NCI-H128 (cell line): ENCODE measurements around the gene PDGFA.

Experiments used
- DNase-seq: peaks from one replicate; lab custom pipeline; 2025; ENCODE audit not compliant: unreplicated experiment; lab: John Stamatoyannopoulos, UW

PDGFA gene

DNA sequence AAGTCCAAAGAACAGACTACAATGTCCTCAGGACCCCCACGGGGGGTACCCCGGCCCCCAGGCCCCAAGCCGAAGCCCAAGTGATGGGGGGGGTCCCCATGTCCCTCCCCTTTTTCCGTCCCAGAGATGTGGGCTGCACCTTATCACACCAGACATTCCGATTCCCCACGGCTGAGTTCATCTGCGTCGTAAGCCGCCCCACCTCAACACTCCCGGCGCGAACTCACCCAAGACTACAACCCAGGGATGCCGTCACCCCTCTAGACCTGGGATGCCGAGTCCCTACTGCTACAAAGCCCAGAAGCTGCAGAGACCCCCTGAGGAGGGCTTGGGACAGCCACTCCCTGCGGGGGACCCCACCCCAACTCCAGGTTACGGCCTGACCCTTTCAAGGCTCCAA lies 14.5 kb downstream of the PDGFA start:
- no peak for DNase-seq

GRCh38 chr7:504221-505111 lies 15.2 kb downstream of the PDGFA start:
- no peak for DNase-seq

DNA sequence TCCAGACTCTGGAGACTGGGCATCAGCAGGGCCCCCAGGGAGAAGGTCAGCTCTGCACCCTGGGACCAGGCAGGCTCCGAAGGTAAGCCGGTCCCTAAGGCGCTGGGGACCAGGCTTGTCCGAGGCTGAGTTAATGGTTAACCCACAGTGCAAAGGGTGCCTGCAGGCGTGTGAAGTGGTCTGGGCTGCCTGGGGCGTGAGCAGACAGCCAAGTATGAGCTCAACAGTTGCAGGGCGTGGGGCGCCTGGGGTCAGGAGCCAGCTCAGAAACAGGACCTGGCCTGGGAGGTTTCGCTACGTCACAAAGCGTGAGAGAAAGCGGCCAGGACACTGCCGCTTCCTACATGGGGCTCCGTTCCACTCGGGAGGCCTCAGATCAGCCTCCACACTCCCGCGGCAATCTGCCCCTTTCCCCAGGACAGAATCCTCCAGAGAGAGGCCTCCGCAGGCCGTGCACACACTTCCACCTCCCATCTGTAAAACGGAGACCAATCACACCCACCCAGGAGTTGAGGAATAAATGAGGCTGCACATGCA lies 16.0 kb downstream of the PDGFA start:
- no peak for DNase-seq

DNA sequence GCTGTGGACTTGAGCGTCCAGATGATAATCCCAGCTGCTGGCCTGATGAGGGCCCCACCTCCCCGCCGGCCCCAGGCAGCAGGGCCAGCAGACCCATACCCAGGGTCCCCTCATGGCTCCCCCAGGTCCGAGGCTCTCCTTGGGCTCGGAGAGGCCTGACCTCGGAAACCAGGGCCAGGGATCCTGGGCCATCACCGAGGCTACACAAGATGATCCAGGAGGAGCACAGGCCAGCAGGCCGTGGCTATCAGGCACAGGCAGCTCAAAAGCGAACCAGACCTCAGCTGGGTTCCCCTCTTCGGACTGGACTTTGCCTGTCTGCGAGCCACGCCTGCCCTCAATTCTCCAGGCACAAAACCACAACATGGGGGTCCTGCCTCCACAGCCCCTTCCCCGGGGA lies 17.4 kb downstream of the PDGFA start:
- DNase-seq, result no peak

- DNase-seq, result no peak
These were observed 18.1 kb downstream of the PDGFA start for GRCh38 chr7:501526-501925.

DNA sequence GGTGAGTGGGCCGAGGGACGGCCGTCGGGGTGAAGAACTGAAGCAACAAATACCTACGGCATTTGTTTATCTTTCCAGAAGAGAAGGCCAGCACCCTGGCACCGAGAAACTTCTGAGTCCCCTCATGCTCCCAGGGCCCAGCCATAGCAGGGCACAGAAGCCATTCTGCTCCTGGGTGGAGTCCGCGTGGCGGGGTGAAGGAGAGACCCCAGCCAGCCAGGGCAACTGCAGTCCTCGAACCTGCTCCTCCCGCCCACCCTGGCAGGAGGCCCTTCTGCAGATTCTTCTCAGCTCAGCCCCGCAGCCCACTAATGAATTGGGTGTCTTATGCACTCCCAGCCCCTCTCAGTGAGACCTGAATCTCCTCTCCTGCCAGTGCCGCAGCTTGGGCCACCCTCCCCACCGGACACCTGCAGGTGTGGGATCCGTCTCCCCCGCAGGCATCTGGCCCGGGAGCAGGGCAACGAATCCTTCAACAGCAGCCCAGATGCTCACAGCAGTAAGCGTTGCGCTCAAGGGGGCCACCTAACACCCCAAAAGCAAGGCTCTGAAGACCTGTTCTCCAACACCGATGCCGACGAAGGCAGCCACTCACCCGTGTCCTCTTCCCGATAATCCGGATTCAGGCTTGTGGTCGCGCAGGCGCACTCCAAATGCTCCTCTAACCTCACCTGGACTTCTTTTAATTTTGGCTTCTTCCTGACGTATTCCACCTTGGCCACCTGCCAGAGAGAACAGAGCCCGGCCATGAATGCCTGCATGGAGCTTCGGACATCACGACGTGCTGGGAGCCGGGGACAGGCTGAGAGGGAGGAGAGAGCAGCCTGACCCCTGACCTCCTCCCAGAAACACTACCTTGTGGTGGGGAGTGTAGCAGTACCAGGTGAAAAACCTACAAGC lies 18.9 kb downstream of the PDGFA start:
- no peak for DNase-seq

GRCh38 chr7:499853-500485 lies 19.7 kb downstream of the PDGFA start:
- DNase-seq, result no peak

DNA sequence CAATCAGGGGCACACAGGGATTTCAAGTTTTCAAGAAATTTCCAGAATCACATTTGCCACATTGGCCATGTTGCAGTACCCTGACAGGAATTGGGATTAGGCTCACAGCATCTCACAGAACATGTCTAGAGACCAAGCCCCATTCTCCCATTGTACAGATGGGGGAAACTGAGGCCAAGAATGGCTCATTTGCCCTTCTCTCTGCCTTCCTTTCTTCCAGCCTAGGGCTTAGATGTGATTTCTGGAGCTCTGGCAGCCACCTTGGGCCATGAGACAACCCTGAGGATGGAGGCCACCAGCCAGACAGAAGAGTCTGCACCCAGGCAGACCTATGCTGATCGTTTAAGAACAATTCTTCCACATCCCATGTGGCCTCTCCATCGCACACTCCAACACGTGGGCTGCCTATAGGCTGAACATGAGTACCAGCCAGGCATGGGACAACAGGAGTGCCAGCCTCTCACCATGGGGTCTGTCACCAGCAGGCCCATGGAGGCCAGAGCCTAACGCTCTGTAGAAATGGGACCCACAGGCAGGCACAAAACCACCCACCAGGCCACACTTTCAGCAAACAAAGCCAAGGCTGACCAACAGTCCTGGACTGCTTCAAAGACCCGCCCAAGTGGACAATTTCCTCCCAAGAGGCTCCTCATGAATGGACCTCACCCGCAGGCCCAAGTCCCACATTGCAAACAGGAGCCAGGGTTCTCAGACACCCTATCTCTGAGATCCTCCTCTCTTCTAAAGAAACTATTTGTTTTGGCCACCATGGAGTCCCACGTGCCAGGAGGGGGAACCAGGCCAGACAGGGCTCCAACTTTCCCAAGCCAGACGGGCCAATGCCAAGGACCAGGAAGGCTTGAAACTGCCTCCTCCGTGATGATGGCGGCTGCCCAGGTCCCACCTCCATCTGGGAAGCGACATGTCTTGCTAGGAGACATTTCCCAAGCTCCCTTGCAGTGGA lies 20.7 kb downstream of the PDGFA start:
- DNase-seq, result no peak

GRCh38 chr7:497946-498655 lies 21.5 kb downstream of the PDGFA start:
- DNase-seq, result no peak

- DNase-seq, result no peak
These were observed 22.3 kb downstream of the PDGFA start for GRCh38 chr7:497346-497745.

- no peak for DNase-seq
These were observed 22.9 kb downstream of the PDGFA start for GRCh38 chr7:496528-497295.

GRCh38 chr7:495761-496321 lies 23.8 kb downstream of the PDGFA start:
- DNase-seq, result no peak

GRCh38 chr7:495326-495725 lies 24.3 kb downstream of the PDGFA start:
- DNase-seq, result no peak

GRCh38 chr7:494906-495305 lies 24.7 kb downstream of the PDGFA start:
- no peak for DNase-seq

DNA sequence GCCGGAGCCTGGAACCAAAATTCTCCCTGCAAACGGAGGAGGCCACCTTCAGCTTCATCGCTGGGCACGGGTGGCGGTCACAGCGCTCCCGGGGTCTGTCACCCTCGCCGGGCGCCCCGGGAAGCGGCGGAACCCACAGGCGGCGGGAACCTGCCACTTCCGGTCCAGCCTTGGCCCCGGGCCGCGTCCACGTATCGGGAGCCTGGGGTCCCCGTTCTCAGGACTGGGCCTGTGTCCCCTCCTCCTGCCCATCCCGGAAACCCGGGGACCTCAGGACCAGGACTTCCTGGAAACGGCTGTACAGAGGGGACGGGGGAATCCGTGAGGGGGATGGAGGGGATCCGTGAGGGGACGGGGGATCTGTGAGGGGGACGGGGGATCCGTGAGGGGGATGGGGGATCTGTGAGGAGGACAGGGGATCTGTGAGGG lies 25.4 kb downstream of the PDGFA start:
- DNase-seq, result no peak

DNA sequence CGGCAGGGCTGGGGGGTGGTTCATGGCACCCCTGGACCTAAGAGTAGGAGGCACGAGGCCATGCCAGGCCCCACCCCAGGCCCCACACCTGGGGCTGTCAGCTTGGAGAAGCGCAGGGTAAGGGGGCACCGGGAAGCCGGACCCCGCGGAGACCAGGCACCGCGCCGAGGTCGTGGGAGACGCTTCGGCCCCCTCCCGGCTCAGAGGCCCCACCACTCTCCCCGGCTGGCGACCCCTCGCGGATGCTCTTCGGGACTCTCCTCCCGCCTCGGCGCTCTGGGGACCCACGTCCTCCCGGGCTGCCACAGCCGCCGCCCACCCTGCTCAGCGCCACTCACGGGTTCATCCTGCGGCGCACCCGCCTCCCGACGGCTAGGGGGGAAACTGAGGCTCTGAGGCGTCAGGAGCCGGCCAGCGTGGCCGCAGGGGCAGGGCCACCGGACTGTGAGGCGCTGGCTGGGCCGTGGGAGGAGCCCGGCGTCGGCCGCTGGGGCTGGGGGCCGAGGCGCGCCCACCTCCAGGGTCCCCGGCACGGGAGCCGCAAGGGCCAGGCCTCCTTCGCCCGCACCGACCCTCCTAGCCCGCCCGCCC lies 25.9 kb downstream of the PDGFA start:
- no peak for DNase-seq

DNA sequence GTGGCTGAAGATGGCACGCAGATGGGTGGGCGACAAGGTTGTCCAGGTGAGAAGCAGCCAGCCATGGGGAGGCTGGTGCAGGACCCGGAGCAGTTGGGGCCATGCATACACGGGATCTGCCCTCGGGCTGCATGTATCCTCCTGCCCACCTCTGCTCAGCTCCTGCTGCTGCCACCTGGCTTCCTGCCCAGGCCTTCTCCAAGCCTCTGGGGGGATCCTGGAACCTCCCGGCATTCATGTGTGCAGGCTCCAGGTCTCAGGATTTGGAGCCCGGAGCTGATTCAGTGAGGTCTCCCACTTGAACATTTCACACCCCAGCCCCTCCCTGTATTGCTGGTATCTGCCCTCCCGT lies 27.0 kb downstream of the PDGFA start:
- DNase-seq, result no peak
